HG03108 (cell line): Measurements from ENCODE around the gene TTN.

Experiments
- ATAC-seq: cut with Tn5 transposase; IDR thresholded peaks from one replicate; pipeline ENCODE4 v1.9.1; 2021; ENCODE audit warnings: moderate library complexity; ENCODE audit not compliant: unreplicated experiment

Gene TTN

GRCh38 chr2:178807227-178808008 is at the start of gene TTN:
Gene TTN (minus strand): TSS chr2:178807423. CDS start chr2:178804642, 2,781 bp downstream.
- no peak for ATAC-seq

GRCh38 chr2:178855151-178855550 is 47.9 kb upstream of the TTN start:
- ATAC-seq: no peak

- no peak for ATAC-seq
Observed at GRCh38 chr2:178848335-178848734, 41.1 kb upstream of the TTN start.

- ATAC-seq: no peak
Observed at GRCh38 chr2:178846458-178846802, 39.2 kb upstream of the TTN start.

- no peak for ATAC-seq
Observed at GRCh38 chr2:178845566-178846457, 38.6 kb upstream of the TTN start.

- ATAC-seq: no peak
Observed at GRCh38 chr2:178844701-178845100, 37.5 kb upstream of the TTN start.

GRCh38 chr2:178844269-178844668 is 37.0 kb upstream of the TTN start:
- no peak for ATAC-seq

- ATAC-seq: no peak
Observed at GRCh38 chr2:178843697-178844096, 36.5 kb upstream of the TTN start.

- ATAC-seq: no peak
Observed at GRCh38 chr2:178836807-178837206, 29.6 kb upstream of the TTN start.

- no peak for ATAC-seq
Observed at GRCh38 chr2:178834086-178834485, 26.9 kb upstream of the TTN start.

GRCh38 chr2:178833382-178833781 is 26.2 kb upstream of the TTN start:
- no peak for ATAC-seq

GRCh38 chr2:178830451-178830850 is 23.2 kb upstream of the TTN start:
- no peak for ATAC-seq

GRCh38 chr2:178829981-178830380 is 22.8 kb upstream of the TTN start:
- no peak for ATAC-seq

- no peak for ATAC-seq
Observed at GRCh38 chr2:178829299-178829960, 22.2 kb upstream of the TTN start.

GRCh38 chr2:178828486-178828881 is 21.3 kb upstream of the TTN start:
- no peak for ATAC-seq

- ATAC-seq: no peak
Observed at GRCh38 chr2:178827739-178828485, 20.7 kb upstream of the TTN start.

- ATAC-seq: no peak
Observed at GRCh38 chr2:178827111-178827510, 19.9 kb upstream of the TTN start.

- ATAC-seq: no peak
Observed at GRCh38 chr2:178825183-178825582, 18.0 kb upstream of the TTN start.

- ATAC-seq: no peak
Observed at GRCh38 chr2:178824181-178824580, 17.0 kb upstream of the TTN start.

GRCh38 chr2:178819992-178820391 is 12.8 kb upstream of the TTN start:
- peak; percentile 86 for ATAC-seq
